GM12801 (cell line): ENCODE data around the gene NRG3.

ENCODE experiments used
- CTCF ChIP-seq: IDR thresholded peaks from one replicate; pipeline ENCODE4 v1.5.1; 2011; ENCODE audit warnings: control low read depth; ENCODE audit not compliant: insufficient read length; ENCODE audit errors: extremely low read depth

Gene NRG3

DNA sequence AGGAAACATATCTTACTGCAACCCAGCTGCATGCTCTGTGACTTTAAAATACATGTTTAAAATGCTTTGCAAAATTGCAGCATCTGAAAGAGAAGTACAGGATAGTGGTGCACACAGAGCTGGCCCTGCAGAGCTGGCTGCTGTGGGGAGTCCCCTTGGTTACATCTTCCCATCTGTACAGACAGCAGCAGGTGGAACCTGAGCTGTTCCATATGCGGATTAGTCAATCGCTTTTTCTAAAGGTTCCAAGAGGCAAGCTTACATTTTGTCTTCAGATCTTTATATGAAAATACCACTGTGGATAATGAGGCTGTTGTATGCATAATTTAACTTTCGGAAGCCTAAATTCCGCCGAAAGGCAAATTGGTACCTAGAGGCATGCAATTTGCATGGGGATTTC lies 444.1 kb downstream of the NRG3 start:
- TF ChIP-seq CTCF: no peak

- TF ChIP-seq CTCF: no peak
These were observed 444.6 kb downstream of the NRG3 start for GRCh38 chr10:82319562-82319961.

DNA sequence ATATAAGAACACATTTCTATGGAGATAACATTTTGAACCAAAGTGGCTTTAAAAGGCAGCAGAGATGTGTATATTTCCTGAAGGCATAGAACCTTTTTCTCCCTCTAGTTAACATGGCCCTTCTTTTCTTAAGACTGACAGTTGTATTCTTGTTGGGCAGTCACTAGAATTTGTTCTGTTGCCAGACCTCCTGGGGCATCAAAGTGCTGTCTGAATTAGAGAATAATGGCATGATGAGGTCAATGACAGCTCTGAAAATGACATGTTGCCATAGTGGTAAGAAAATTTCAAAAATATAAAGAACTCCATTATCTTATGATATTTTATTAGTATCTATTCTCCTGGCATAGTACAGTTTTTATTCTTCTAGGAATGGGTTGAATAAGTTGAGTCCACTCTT lies 446.7 kb downstream of the NRG3 start:
- no peak for TF ChIP-seq CTCF

- TF ChIP-seq CTCF: no peak
These were observed 456.7 kb downstream of the NRG3 start for GRCh38 chr10:82331716-82332115.

GRCh38 chr10:82335831-82336230 lies 460.8 kb downstream of the NRG3 start:
- no peak for TF ChIP-seq CTCF

GRCh38 chr10:82340166-82340565 lies 465.2 kb downstream of the NRG3 start:
- no peak for TF ChIP-seq CTCF

GRCh38 chr10:82353381-82353780 lies 478.4 kb downstream of the NRG3 start:
- no peak for TF ChIP-seq CTCF

DNA sequence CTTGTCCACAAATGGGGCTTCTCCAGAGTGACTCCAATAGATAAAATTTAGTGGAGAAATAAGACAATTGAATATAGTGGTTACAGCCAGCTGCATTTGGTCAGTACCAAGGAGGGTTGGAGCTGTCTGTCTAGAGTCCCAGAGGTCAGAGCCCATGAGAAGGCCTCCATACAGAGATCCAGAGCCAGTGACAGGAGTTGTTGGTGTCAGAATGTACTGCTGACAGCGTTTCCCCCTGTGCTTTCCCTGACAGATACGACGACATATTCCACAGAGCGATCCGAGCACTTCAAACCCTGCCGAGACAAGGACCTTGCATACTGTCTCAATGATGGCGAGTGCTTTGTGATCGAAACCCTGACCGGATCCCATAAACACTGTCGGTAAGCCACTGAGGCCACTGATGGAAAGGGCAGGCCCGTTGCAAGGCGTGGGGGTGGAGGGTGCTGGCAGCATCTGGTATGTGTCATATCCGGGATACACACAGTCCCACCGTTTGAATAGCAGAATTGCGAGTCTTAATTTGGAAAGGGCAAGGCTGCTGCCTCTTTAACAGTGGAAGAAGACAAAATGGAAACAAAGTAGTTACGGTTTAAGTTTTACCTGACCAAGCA lies 483.6 kb downstream of the NRG3 start:
- no peak for TF ChIP-seq CTCF
